Measurements from ENCODE around the gene WDR47.

Gene WDR47

DNA sequence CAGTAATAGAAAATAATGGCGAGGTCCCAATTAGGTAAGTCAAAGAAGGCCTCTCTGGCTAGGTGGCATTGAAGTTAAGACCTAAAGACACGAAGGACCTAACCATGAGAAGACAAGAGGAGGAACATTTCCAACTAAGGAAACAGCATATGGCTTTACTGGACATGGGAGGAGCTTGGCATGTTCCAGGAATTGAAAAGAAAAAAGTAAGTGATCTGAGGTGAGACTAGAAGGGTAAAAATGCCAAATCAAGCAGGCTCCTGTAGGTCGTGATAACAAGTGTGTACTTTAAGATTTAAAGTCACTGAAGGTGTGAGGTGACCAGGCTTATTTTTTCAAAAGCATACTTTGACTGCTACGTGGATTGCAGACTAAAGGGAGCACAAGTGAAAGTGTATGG lies 65.2 kb downstream of the WDR47 start:
- H3K27me3 ChIP-seq (ENCODE audit: insufficient read depth, low read length) = no peaks in the 10 kb centered on the region
- no peaks in the 10 kb centered on the region for H3K9me2 ChIP-seq (ENCODE audit: low read depth, low read length)
- H3K4me3 ChIP-seq (ENCODE audit: low read depth, low read length, poor library complexity, severe bottlenecking) = no peak overlapping the region
- H3K9ac ChIP-seq (ENCODE audit: low read length) = no peak overlapping the region
- no peak overlapping the region for H3K4me2 ChIP-seq (ENCODE audit: low read length)
- H3F3A ChIP-seq (ENCODE audit: insufficient read depth, low read length) = no peaks in the 10 kb centered on the region
- no peaks in the 10 kb centered on the region for H4K20me1 ChIP-seq (ENCODE audit: insufficient read depth, low read length)
- TF ChIP-seq, protein P1, sequence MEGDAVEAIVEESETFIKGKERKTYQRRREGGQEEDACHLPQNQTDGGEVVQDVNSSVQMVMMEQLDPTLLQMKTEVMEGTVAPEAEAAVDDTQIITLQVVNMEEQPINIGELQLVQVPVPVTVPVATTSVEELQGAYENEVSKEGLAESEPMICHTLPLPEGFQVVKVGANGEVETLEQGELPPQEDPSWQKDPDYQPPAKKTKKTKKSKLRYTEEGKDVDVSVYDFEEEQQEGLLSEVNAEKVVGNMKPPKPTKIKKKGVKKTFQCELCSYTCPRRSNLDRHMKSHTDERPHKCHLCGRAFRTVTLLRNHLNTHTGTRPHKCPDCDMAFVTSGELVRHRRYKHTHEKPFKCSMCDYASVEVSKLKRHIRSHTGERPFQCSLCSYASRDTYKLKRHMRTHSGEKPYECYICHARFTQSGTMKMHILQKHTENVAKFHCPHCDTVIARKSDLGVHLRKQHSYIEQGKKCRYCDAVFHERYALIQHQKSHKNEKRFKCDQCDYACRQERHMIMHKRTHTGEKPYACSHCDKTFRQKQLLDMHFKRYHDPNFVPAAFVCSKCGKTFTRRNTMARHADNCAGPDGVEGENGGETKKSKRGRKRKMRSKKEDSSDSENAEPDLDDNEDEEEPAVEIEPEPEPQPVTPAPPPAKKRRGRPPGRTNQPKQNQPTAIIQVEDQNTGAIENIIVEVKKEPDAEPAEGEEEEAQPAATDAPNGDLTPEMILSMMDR (IDR thresholded peaks at IDR 0.05; ENCODE audit: low read length) = no peak
- TF ChIP-seq EZH2 (IDR thresholded peaks at IDR 0.05; ENCODE audit: borderline replicate concordance, low read length) = no peak
- H3K36me3 ChIP-seq (ENCODE audit: insufficient read depth, low read length) = peaks cover 7% of the 10 kb centered on the region; the same call in 1 of the 2 replicates
- no peaks in the 10 kb centered on the region for H3K9me3 ChIP-seq (ENCODE audit: low read length)
- H3K4me1 ChIP-seq (ENCODE audit: insufficient read depth, low read length, severe bottlenecking) = no peaks in the 10 kb centered on the region
- no peaks in the 10 kb centered on the region for H3K79me2 ChIP-seq (ENCODE audit: insufficient read depth, low read length)
- H2AFZ ChIP-seq (ENCODE audit: low read length) = no peak overlapping the region
- no peak overlapping the region for H3K27ac ChIP-seq (ENCODE audit: low read depth, low read length, poor library complexity, severe bottlenecking)

GRCh38 chr1:108972951-108973350 lies 69.0 kb downstream of the WDR47 start:
- no peak overlapping the region for H3K27ac ChIP-seq (ENCODE audit: low read depth, low read length, poor library complexity, severe bottlenecking)
- H3K9me2 ChIP-seq (ENCODE audit: low read depth, low read length) = no peaks in the 10 kb centered on the region
- no peaks in the 10 kb centered on the region for H3K79me2 ChIP-seq (ENCODE audit: insufficient read depth, low read length)
- no peaks in the 10 kb centered on the region for H3K4me1 ChIP-seq (ENCODE audit: insufficient read depth, low read length, severe bottlenecking)
- H3K4me2 ChIP-seq (ENCODE audit: low read length) = no peak overlapping the region
- H3K4me3 ChIP-seq (ENCODE audit: low read depth, low read length, poor library complexity, severe bottlenecking) = no peak overlapping the region
- TF ChIP-seq, protein P1 (IDR thresholded peaks at IDR 0.05; ENCODE audit: low read length) = no peak
- TF ChIP-seq EZH2 (IDR thresholded peaks at IDR 0.05; ENCODE audit: borderline replicate concordance, low read length) = no peak
- H3K36me3 ChIP-seq (ENCODE audit: insufficient read depth, low read length) = peaks cover 16% of the 10 kb centered on the region
- no peaks in the 10 kb centered on the region for H4K20me1 ChIP-seq (ENCODE audit: insufficient read depth, low read length)
- no peak overlapping the region for H2AFZ ChIP-seq (ENCODE audit: low read length)
- H3K9me3 ChIP-seq (ENCODE audit: low read length) = no peaks in the 10 kb centered on the region
- H3K9ac ChIP-seq (ENCODE audit: low read length) = no peak overlapping the region
- no peaks in the 10 kb centered on the region for H3F3A ChIP-seq (ENCODE audit: insufficient read depth, low read length)
- no peaks in the 10 kb centered on the region for H3K27me3 ChIP-seq (ENCODE audit: insufficient read depth, low read length)

- Histone ChIP-seq H3F3A (ENCODE audit: insufficient read depth, low read length) (no peaks in the 10 kb centered on the region), H3K9me3 (ENCODE audit: low read length) (no peaks in the 10 kb centered on the region), H4K20me1 (ENCODE audit: insufficient read depth, low read length) (no peaks in the 10 kb centered on the region), H3K4me1 (ENCODE audit: insufficient read depth, low read length, severe bottlenecking) (peaks cover under 1% of the 10 kb centered on the region), H3K9me2 (ENCODE audit: low read depth, low read length) (no peaks in the 10 kb centered on the region), H3K9ac (ENCODE audit: low read length) (no peak overlapping the region), H3K36me3 (ENCODE audit: insufficient read depth, low read length) (peaks cover 13% of the 10 kb centered on the region), H3K4me3 (ENCODE audit: low read depth, low read length, poor library complexity, severe bottlenecking) (no peak overlapping the region), H3K4me2 (ENCODE audit: low read length) (no peak overlapping the region), H2AFZ (ENCODE audit: low read length) (no peak overlapping the region), H3K27me3 (ENCODE audit: insufficient read depth, low read length) (no peaks in the 10 kb centered on the region), H3K79me2 (ENCODE audit: insufficient read depth, low read length) (no peaks in the 10 kb centered on the region), H3K27ac (ENCODE audit: low read depth, low read length, poor library complexity, severe bottlenecking) (no peak overlapping the region)
- TF ChIP-seq, protein P1 (IDR thresholded peaks at IDR 0.05; ENCODE audit: low read length) = no peak
- TF ChIP-seq EZH2 (IDR thresholded peaks at IDR 0.05; ENCODE audit: borderline replicate concordance, low read length) = no peak
Measured at GRCh38 chr1:108969346-108969745, 72.6 kb downstream of the WDR47 start.

Measured in OCI-LY1 (cell line).